HCT116 (cell line): ENCODE data around the gene SMYD4. TPM values are rescaled to one million over a fixed set of nuclear protein-coding genes. Genes with fewer than 3 reads are reported as not detected.

Experiments
- ATAC-seq: fragments of 200-7000 bp; cut with Tn5 transposase; 2 replicates; pipeline ENCODE4 v1.9.1; 2020; ENCODE audit warnings: mild to moderate bottlenecking, moderate library complexity
- BruUV-seq: library from RNA; stranded (reverse); fragments of 400-500 nt; replicated peaks from 2 replicates; lab custom pipeline; 2021; lab: Mats Ljungman, UMichigan
- CTCF ChIA-PET: fragments of 300-600 bp; sonication (Branson Sonifier 250); formaldehyde crosslinking; loops from one replicate; lab custom pipeline; 2021; ENCODE audit warnings: antibody characterized with exemption; lab: Charles Lee
- POLR2A ChIA-PET: fragments of 300-600, 350-600 bp; sonication (Branson Sonifier 250); formaldehyde crosslinking; loops from one replicate; lab custom pipeline; 2021; ENCODE audit warnings: antibody characterized with exemption; lab: Charles Lee
- RAD21 ChIA-PET, 2 experiments: fragments of 300-600 bp; sonication (Branson Sonifier 250); formaldehyde crosslinking; loops; one replicate each; lab custom pipeline; 2023; ENCODE audit warnings: low total read pairs in 2 of 2; ENCODE audit not compliant: uncharacterized antibody in 2 of 2, unreplicated experiment in 2 of 2, low non-redundant PET in 1 of 2; lab: Charles Lee
- DNase-seq: peaks from one replicate; pipeline ENCODE4 v3.0.0-alpha.2; 2010; ENCODE audit warnings: low read depth, low spot score
- H2AFZ ChIP-seq: fragments of 200-600 bp; shearing (Covaris generic), sonication (generic); 2 replicates; pipeline ENCODE4 v1.6.1; 2017; ENCODE audit warnings: low read depth, mixed run types, mixed read lengths, antibody characterized with exemption, low read length; ENCODE audit not compliant: poor library complexity, severe bottlenecking
- H3K27ac ChIP-seq: 2 replicates; pipeline ENCODE4 v1.5.1; 2012; ENCODE audit warnings: low read depth, low read length
- H3K27me3 ChIP-seq: fragments of 200-600 bp; sonication (generic); 2 replicates; pipeline ENCODE4 v1.6.1; 2016; ENCODE audit warnings: mixed run types, low read length, mixed read lengths; ENCODE audit not compliant: insufficient read depth
- H3K36me3 ChIP-seq, 2 experiments: fragments of 200-500 bp in 1 of 2; fragments of 200-600 bp in 1 of 2; sonication (Bioruptor generic) in 1 of 2; sonication (generic) in 1 of 2; 2 replicates each; pipeline versions ENCODE4 v1.5.1 to v1.6.1; 2014 to 2016; ENCODE audit warnings: low read length in 2 of 2, inconsistent platforms in 1 of 2, mixed read lengths in 1 of 2, mixed run types in 1 of 2; ENCODE audit not compliant: insufficient read depth in 2 of 2, control insufficient read depth in 1 of 2
- H3K4me1 ChIP-seq, 2 experiments: fragments of 200-600 bp in 1 of 2; sonication (generic) in 1 of 2; 2 replicates each; pipeline versions ENCODE4 v1.5.1 to v1.6.1; 2012 to 2017; ENCODE audit warnings: low read length in 2 of 2, inconsistent platforms in 1 of 2, mild to moderate bottlenecking in 1 of 2, mixed read lengths in 1 of 2, mixed run types in 1 of 2, moderate library complexity in 1 of 2; ENCODE audit not compliant: insufficient read depth in 2 of 2, control insufficient read depth in 1 of 2
- H3K4me2 ChIP-seq: fragments of 200-600 bp; sonication (generic); 2 replicates; pipeline ENCODE4 v1.6.1; 2017; ENCODE audit warnings: mixed run types, low read length, mixed read lengths
- H3K4me3 ChIP-seq, 2 experiments: fragments of 200-600 bp in 1 of 2; sonication (generic) in 1 of 2; replicated peaks in 1 of 2; 2 replicates each; pipeline ENCODE4 v1.5.1; 2011 to 2016; ENCODE audit warnings: low read length in 2 of 2, control low read depth in 1 of 2, low read depth in 1 of 2, mild to moderate bottlenecking in 1 of 2, mixed read lengths in 1 of 2, mixed run types in 1 of 2
- H3K79me2 ChIP-seq: fragments of 200-600 bp; sonication (generic); 2 replicates; pipeline ENCODE4 v1.6.1; 2017; ENCODE audit warnings: mild to moderate bottlenecking, mixed run types, low read length, moderate library complexity, mixed read lengths; ENCODE audit not compliant: insufficient read depth
- H3K9ac ChIP-seq: fragments of 200-600 bp; sonication (generic); 2 replicates; pipeline ENCODE4 v1.6.1; 2016; ENCODE audit warnings: low read length, mixed read lengths
- H3K9me2 ChIP-seq: fragments of 200-600 bp; sonication (generic), shearing (Covaris generic); 2 replicates; pipeline ENCODE4 v1.6.1; 2017; ENCODE audit warnings: mixed run types, mild to moderate bottlenecking, moderate library complexity; ENCODE audit not compliant: insufficient read depth
- H3K9me3 ChIP-seq, 2 experiments: fragments of 200-500 bp in 1 of 2; fragments of 200-600 bp in 1 of 2; sonication (Bioruptor generic) in 1 of 2; sonication (generic) in 1 of 2; 2 replicates each; pipeline ENCODE4 v1.6.1; 2014 to 2017; ENCODE audit warnings: low read length in 2 of 2, mixed read lengths in 2 of 2, inconsistent platforms in 1 of 2, low read depth in 1 of 2, mild to moderate bottlenecking in 1 of 2, mixed run types in 1 of 2, moderate library complexity in 1 of 2; ENCODE audit not compliant: control insufficient read depth in 1 of 2, insufficient read depth in 1 of 2
- H4K20me1 ChIP-seq: fragments of 200-600 bp; sonication (generic), shearing (Covaris generic); 2 replicates; pipeline ENCODE4 v1.6.1; 2017; ENCODE audit warnings: mixed run types, mild to moderate bottlenecking, moderate library complexity; ENCODE audit not compliant: insufficient read depth
- CBX3 ChIP-seq: IDR thresholded peaks from 2 replicates; pipeline ENCODE4 v1.6.1; 2012; ENCODE audit warnings: low read depth
- CEBPB ChIP-seq: IDR thresholded peaks from 2 replicates; pipeline ENCODE4 v1.6.1; 2012; ENCODE audit warnings: low read depth
- EGR1 ChIP-seq: IDR thresholded peaks from 2 replicates; pipeline ENCODE4 v1.6.1; 2012; ENCODE audit warnings: low read depth
- ELF1 ChIP-seq: IDR thresholded peaks from 2 replicates; pipeline ENCODE4 v1.6.1; 2012; ENCODE audit warnings: low read depth, borderline replicate concordance
- EZH2 ChIP-seq: fragments of 200-600 bp; sonication (generic); IDR thresholded peaks from 2 replicates; pipeline ENCODE4 v1.6.1; 2017; ENCODE audit warnings: antibody characterized with exemption, mixed run types
- FOSL1 ChIP-seq: IDR thresholded peaks from 2 replicates; pipeline ENCODE4 v1.6.1; 2012; ENCODE audit warnings: low read depth
- JUND ChIP-seq: IDR thresholded peaks from 2 replicates; pipeline ENCODE4 v1.6.1; 2012
- POLR2A ChIP-seq: IDR thresholded peaks from 2 replicates; pipeline ENCODE4 v1.7.0; 2011; ENCODE audit warnings: borderline replicate concordance; ENCODE audit not compliant: insufficient read depth, insufficient read length; ENCODE audit errors: extremely low read depth
- POLR2AphosphoS5 ChIP-seq: IDR thresholded peaks from 2 replicates; pipeline ENCODE4 v1.6.1; 2011; ENCODE audit warnings: mild to moderate bottlenecking, low read depth, low read length, moderate library complexity
- RAD21 ChIP-seq: IDR thresholded peaks from 2 replicates; pipeline ENCODE4 v1.6.1; 2012; ENCODE audit warnings: low read depth, mild to moderate bottlenecking
- SIN3A ChIP-seq: IDR thresholded peaks from 2 replicates; pipeline ENCODE4 v1.6.1; 2012; ENCODE audit warnings: low read depth
- SP1 ChIP-seq: IDR thresholded peaks from 2 replicates; pipeline ENCODE4 v1.6.1; 2012; ENCODE audit warnings: low read depth
- SRF ChIP-seq: IDR thresholded peaks from 2 replicates; pipeline ENCODE4 v1.6.1; 2012; ENCODE audit warnings: low read depth
- TCF7L2 ChIP-seq: IDR thresholded peaks from 2 replicates; pipeline ENCODE4 v1.7.0; 2011; ENCODE audit warnings: borderline replicate concordance, inconsistent platforms; ENCODE audit not compliant: insufficient read depth, insufficient read length; ENCODE audit errors: extremely low read depth
- YY1 ChIP-seq: IDR thresholded peaks from 2 replicates; pipeline ENCODE4 v1.6.1; 2011; ENCODE audit warnings: low read length, low read depth, moderate library complexity, mild to moderate bottlenecking; ENCODE audit not compliant: insufficient replicate concordance; ENCODE audit errors: extremely low read depth
- ZFX ChIP-seq: fragments of 450-650 bp; IDR thresholded peaks from 2 replicates; pipeline ENCODE4 v1.6.1; 2017
- intact Hi-C: fragments of 100-400 bp; cut with micrococcal nuclease; formaldehyde crosslinking; loops from 2 replicates; pipeline ENCODE4 v1.10.0; 2022
- total RNA-seq: library from RNA; stranded (reverse); gene quantifications from one replicate; pipeline ENCODE4 v1.2.1, GENCODE V29; 2021; ENCODE audit not compliant: unreplicated experiment
- TF ChIP-seq, protein P1 (sequence below), 3 experiments: fragments of 200-600 bp in 1 of 3; sonication (generic) in 1 of 3; IDR thresholded peaks in 2 of 3; conservative IDR thresholded peaks in 1 of 3; 2 replicates each; pipeline ENCODE4 v1.5.1; 2012 to 2017; ENCODE audit warnings: low read depth in 2 of 3, low read length in 2 of 3, antibody characterized with exemption in 1 of 3, borderline replicate concordance in 1 of 3, control low read depth in 1 of 3, mild to moderate bottlenecking in 1 of 3, mixed read lengths in 1 of 3, mixed run types in 1 of 3, moderate library complexity in 1 of 3; ENCODE audit not compliant: insufficient read depth in 1 of 3
- TF ChIP-seq, protein P2 (sequence below): IDR thresholded peaks from 2 replicates; pipeline ENCODE4 v1.6.1; 2012
- TF ChIP-seq, protein P3 (sequence below): IDR thresholded peaks from 2 replicates; pipeline ENCODE4 v1.6.1; 2011; ENCODE audit warnings: mild to moderate bottlenecking, low read length, moderate library complexity; ENCODE audit not compliant: insufficient replicate concordance; ENCODE audit errors: extremely low read depth

Gene SMYD4
- total RNA-seq, 1 experiment from 2014 or later: 16.9 TPM

DNA sequence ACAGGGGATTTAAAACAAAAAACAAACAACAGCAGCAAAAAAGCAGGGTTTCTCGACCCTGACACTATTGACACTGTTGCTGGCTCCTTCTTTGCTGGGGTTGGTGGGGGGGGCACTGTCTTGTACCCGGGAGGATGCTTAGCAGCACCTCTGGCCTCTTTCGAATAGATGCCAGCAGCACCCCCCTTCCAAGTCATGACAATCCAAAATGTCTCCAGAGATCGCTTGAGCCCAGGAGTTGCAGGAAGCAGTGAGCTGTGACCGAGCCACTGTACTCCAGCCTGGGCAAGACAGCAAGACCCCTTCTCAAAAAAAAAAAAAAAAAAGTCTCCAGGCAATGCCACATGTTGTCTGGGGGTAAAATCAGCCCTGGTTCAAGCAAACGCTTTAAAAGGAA, 47.5 kb downstream of the SMYD4 start:
- Histone ChIP-seq H3K27me3 (no peaks in the 10 kb centered on the region), H3K27ac (no peak overlapping the region), H3K79me2 (no peaks in the 10 kb centered on the region; the same call in 1 of the 2 replicates), H3K9me3 (no peaks in the 10 kb centered on the region), H3K9me2 (no peaks in the 10 kb centered on the region), H2AFZ (no peak overlapping the region), H3K4me2 (no peak overlapping the region), H4K20me1 (no peaks in the 10 kb centered on the region), H3K36me3 (peaks cover 18 to 42% of the 10 kb centered on the region in 2 experiments), H3K9ac (no peak overlapping the region), H3K4me1 (peaks cover 2 to 9% of the 10 kb centered on the region in 2 experiments), H3K4me3 (no peak overlapping the region)
- no peak for ATAC-seq
- no peak for DNase-seq
- ChIA-PET CTCF (no interaction called here), RAD21 (no interaction called here), POLR2A (no interaction called here)
- TF ChIP-seq SRF (no peak), SIN3A (no peak), EGR1 (no peak), EZH2 (no peak), CBX3 (no peak), POLR2AphosphoS5 (no peak), FOSL1 (no peak), CEBPB (no peak), POLR2A (no peak), ELF1 (no peak), SP1 (no peak), ZFX (no peak), JUND (no peak), YY1 (no peak), TCF7L2 (no peak), RAD21 (no peak)
- TF ChIP-seq, protein P1, sequence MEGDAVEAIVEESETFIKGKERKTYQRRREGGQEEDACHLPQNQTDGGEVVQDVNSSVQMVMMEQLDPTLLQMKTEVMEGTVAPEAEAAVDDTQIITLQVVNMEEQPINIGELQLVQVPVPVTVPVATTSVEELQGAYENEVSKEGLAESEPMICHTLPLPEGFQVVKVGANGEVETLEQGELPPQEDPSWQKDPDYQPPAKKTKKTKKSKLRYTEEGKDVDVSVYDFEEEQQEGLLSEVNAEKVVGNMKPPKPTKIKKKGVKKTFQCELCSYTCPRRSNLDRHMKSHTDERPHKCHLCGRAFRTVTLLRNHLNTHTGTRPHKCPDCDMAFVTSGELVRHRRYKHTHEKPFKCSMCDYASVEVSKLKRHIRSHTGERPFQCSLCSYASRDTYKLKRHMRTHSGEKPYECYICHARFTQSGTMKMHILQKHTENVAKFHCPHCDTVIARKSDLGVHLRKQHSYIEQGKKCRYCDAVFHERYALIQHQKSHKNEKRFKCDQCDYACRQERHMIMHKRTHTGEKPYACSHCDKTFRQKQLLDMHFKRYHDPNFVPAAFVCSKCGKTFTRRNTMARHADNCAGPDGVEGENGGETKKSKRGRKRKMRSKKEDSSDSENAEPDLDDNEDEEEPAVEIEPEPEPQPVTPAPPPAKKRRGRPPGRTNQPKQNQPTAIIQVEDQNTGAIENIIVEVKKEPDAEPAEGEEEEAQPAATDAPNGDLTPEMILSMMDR (IDR thresholded peaks at IDR 0.05 in 2 of 3, conservative IDR thresholded peaks at IDR 0.05 in 1 of 3; ENCODE audit: borderline replicate concordance in 1 of 3, insufficient read depth in 1 of 3, low read depth in 2 of 3, low read length in 2 of 3): no peak
- TF ChIP-seq, protein P2, sequence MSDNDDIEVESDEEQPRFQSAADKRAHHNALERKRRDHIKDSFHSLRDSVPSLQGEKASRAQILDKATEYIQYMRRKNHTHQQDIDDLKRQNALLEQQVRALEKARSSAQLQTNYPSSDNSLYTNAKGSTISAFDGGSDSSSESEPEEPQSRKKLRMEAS: no peak
- TF ChIP-seq, protein P3, sequence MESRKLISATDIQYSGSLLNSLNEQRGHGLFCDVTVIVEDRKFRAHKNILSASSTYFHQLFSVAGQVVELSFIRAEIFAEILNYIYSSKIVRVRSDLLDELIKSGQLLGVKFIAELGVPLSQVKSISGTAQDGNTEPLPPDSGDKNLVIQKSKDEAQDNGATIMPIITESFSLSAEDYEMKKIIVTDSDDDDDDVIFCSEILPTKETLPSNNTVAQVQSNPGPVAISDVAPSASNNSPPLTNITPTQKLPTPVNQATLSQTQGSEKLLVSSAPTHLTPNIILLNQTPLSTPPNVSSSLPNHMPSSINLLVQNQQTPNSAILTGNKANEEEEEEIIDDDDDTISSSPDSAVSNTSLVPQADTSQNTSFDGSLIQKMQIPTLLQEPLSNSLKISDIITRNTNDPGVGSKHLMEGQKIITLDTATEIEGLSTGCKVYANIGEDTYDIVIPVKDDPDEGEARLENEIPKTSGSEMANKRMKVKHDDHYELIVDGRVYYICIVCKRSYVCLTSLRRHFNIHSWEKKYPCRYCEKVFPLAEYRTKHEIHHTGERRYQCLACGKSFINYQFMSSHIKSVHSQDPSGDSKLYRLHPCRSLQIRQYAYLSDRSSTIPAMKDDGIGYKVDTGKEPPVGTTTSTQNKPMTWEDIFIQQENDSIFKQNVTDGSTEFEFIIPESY: no peak
- no TSS peak for BruUV-seq
- intact Hi-C loops: no loop called here
